Gastrocnemius medialis (tissue), 4 donors: Measurements from ENCODE around the gene ARHGAP6.

ENCODE experiments used
- CTCF ChIP-seq, 5 experiments: fragments of 450-650 bp in 3 of 5; fragments of 200-600 bp in 2 of 5; sonication (generic) in 2 of 5; IDR thresholded peaks in 4 of 5; conservative IDR thresholded peaks in 1 of 5; 1 replicate in 4 of 5; 2 replicates in 1 of 5; pipeline ENCODE4 v1.5.1; 2016 to 2019; ENCODE audit warnings: antibody characterized with exemption in 5 of 5, mild to moderate bottlenecking in 3 of 5, moderate library complexity in 3 of 5
- POLR2A ChIP-seq, 2 donors: fragments of 450-650 bp; IDR thresholded peaks; one replicate each; pipeline ENCODE4 v1.6.1; 2017; ENCODE audit warnings: antibody characterized with exemption in 2 of 2, mild to moderate bottlenecking in 2 of 2, moderate library complexity in 2 of 2

DNA sequence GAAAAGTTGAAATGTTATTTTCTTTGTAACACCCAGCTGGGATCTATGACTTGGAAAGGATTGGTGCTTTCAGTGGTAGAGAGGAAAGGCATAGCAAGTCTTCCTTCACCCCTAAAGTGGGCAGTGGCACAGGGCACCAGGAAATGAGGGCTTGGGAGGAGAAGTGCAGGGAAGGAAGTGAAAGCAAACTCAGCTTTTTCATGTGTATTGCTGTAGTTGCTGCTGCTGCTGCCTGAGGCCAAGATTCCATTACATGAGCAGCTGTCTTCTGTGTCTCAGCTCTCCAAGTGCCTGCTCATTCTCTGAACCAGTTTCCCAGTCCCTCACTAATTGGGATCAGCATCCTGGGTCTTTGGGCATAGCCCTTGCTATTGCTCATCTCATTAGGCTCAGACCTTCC, 552.0 kb downstream of the ARHGAP6 start:
- TF ChIP-seq CTCF (IDR thresholded peaks at IDR 0.05 in 4 of 5, conservative IDR thresholded peaks at IDR 0.05 in 1 of 5) (no peak), POLR2A (IDR thresholded peaks at IDR 0.05) (no peak)
